Activated CD8-positive, alpha-beta T cell treated with anti-CD3 and anti-CD28 coated beads for 36 hours (primary cell): ENCODE measurements around the gene PRAMEF17. TPM values are rescaled to one million over a fixed set of nuclear protein-coding genes. Genes with fewer than 3 reads are reported as not detected.
A peak's percentile ranks its signal among the peaks of the same experiment; 100 is the strongest.
"Not testable (repeated sequence)": the region's sequence is repeated elsewhere in the genome, so short reads cannot be mapped to it uniquely, and the experiment has no call there.

Source experiments
- ATAC-seq: fragments of 200-7000 bp; cut with Tn5 transposase; one replicate; pipeline ENCODE4 v1.10.0; 2021; ENCODE audit warnings: mild to moderate bottlenecking, moderate library complexity
- CTCF ChIA-PET: fragments of 350-600 bp; sonication (Branson Sonifier 250); formaldehyde crosslinking; loops from one replicate; lab custom pipeline; 2021; ENCODE audit warnings: antibody characterized with exemption; lab: Charles Lee
- POLR2A ChIA-PET: fragments of 350-600 bp; sonication (Branson Sonifier 250); formaldehyde crosslinking; loops from one replicate; lab custom pipeline; 2021; ENCODE audit warnings: antibody characterized with exemption; lab: Charles Lee
- DNase-seq: peaks from one replicate; pipeline ENCODE4 v3.0.0-alpha.2; 2020
- H3K27ac Mint-ChIP-seq: one replicate; pipeline ENCODE4 v1.8.0; 2021; ENCODE audit warnings: mild to moderate bottlenecking, mixed read lengths
- H3K27me3 Mint-ChIP-seq: one replicate; pipeline ENCODE4 v1.8.0; 2021; ENCODE audit warnings: mixed read lengths
- H3K36me3 Mint-ChIP-seq: one replicate; pipeline ENCODE4 v1.8.0; 2021; ENCODE audit warnings: low read depth, mixed read lengths
- H3K4me1 Mint-ChIP-seq: one replicate; pipeline ENCODE4 v1.8.0; 2021; ENCODE audit warnings: low read depth, mixed read lengths
- H3K4me3 Mint-ChIP-seq: one replicate; pipeline ENCODE4 v1.8.0; 2021; ENCODE audit warnings: mild to moderate bottlenecking, moderate library complexity, mixed read lengths
- H3K9me3 Mint-ChIP-seq: one replicate; pipeline ENCODE4 v1.8.0; 2021; ENCODE audit warnings: mixed read lengths
- intact Hi-C: fragments of 100-400 bp; cut with micrococcal nuclease; formaldehyde crosslinking; loops from one replicate; pipeline ENCODE4 v1.10.0; 2022
- total RNA-seq, 2 experiments: library from RNA; stranded (reverse); gene quantifications; one replicate each; pipeline ENCODE4 v1.2.3, GENCODE V29; 2021
- TF ChIP-seq, protein P1 (sequence below): fragments of 200-600 bp; IDR thresholded peaks from one replicate; pipeline ENCODE4 v1.8.0; 2022; ENCODE audit warnings: antibody characterized with exemption, mild to moderate bottlenecking

PRAMEF17 gene, protein sequence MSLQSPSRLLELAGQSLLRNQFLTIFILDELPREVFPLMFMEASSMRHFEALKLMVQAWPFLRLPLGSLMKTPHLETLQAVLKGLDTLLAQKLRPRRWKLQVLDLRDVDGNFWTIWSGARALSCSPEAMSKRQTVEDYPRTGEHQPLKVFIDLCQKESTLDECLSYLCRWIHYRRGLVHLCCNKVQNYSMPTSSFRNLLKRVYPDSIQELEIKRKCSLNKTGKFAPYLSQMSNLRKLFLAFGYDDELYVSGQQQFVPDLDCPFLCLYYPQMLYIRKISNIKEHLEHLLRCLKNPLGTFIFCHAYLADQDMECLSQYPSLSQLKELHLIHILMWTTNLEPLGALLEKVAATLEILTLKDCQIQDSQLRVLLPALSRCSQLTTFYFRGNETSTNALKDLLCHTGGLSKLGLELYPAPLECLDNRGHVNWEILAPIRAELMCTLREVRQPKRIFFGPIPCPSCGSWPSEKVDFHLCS
- total RNA-seq = not detected

DNA sequence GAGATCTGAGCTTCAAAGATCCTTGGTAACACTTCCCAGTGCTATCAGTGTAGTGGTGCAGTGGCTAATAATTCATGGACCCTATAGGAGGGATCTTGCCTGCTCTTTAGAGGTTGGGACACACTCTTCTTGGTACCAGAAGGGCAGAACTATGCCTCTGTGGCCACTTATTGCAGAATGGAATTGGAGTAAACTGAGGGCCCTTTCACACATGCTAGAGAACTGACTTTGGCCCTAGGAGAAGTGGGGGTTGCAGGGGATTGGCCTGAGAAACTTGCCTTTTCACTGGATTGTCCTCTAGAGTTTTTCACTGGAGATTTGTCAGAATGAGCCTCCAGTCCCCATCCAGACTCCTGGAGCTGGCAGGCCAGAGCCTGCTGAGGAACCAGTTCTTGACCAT, at the start of gene PRAMEF17:
Gene PRAMEF17, plus strand, starts transcription at position 301 of the 400 bp plus-strand sequence. Its CDS starts 26 bp downstream, at position 327.
- H3K4me3 Mint-ChIP-seq, H3K27ac Mint-ChIP-seq, H3K27me3 Mint-ChIP-seq, ATAC-seq, intact Hi-C loops, POLR2A ChIA-PET, DNase-seq, H3K4me1 Mint-ChIP-seq, CTCF ChIA-PET, H3K9me3 Mint-ChIP-seq, H3K36me3 Mint-ChIP-seq: not testable (repeated sequence)

DNA sequence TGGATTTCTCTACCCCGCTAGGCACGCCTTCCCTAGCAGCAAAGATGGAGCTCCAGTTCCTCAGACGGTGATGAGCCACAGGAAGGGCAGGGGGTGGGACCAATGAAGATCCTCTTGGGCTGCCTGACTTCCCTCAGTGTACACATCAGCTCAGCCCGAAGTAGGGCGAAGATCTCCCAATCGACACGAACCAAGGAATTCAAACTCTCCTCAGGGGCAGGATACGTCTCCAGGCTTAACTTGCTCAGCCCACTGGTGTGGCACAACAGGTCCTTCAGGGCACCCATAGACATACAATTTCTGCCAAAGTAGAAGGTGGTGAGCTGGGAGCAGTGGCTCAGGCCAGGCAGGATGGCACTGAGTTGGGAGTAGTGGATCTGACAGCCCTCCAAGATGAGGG, 46.9 kb upstream of the PRAMEF17 start:
- H3K9me3 Mint-ChIP-seq, H3K4me1 Mint-ChIP-seq, H3K27ac Mint-ChIP-seq, POLR2A ChIA-PET, H3K36me3 Mint-ChIP-seq, H3K4me3 Mint-ChIP-seq, H3K27me3 Mint-ChIP-seq, intact Hi-C loops, DNase-seq, CTCF ChIA-PET, ATAC-seq: not testable (repeated sequence)

DNA sequence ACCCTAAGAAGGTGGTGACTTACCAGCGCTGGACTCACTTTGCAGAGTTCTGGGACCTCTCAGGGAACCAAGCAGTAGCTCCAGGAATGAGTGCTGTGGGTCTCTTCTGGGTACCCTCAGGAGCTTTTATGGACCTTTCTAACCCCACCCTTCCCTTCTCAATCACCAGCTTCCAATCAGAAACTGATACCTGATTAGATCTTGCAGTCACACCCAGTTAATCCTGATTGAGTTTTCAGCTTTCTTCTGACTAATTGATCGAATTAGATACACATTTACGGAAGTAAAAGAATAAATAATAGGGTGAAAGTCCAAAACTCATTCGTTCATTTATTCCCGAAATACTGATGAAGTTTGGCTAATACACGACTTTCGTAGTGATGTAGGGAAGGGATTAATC, 42.4 kb upstream of the PRAMEF17 start, which contains the start of gene PRAMEF14:
Gene PRAMEF14, minus strand, starts transcription at position 101 of the 400 bp plus-strand sequence. CDS start 1,820 bp downstream, outside the sequence.
- H3K27me3 Mint-ChIP-seq, CTCF ChIA-PET: not testable (repeated sequence)

DNA sequence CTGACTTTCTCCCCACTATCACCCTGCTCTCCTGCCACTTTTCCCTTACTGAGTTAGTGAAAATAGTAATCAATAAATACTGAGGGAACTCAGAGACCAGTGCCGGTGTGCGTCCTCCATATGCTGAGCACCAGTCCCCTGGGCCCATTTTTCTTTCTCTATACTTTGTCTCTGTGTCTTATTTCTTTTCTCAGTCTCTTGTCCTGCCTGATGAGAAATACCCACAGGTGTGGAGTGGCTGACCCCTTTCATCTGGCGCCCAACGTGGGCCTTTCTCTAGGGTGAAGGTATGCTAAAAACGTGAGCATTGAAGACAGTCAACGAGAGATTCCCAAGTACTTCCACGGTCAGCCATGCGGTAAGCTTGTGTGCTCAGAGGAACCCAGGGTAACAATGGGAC, 36.0 kb upstream of the PRAMEF17 start:
- H3K27me3 Mint-ChIP-seq, H3K36me3 Mint-ChIP-seq, ATAC-seq, H3K4me1 Mint-ChIP-seq, POLR2A ChIA-PET, CTCF ChIA-PET, intact Hi-C loops, DNase-seq, H3K27ac Mint-ChIP-seq, H3K4me3 Mint-ChIP-seq, H3K9me3 Mint-ChIP-seq: not testable (repeated sequence)

More for the DNA sequence above, 42.4 kb upstream of the PRAMEF17 start, which contains the start of gene PRAMEF14:
- POLR2A ChIA-PET, H3K9me3 Mint-ChIP-seq, H3K27ac Mint-ChIP-seq, ATAC-seq, H3K4me1 Mint-ChIP-seq, H3K4me3 Mint-ChIP-seq, H3K36me3 Mint-ChIP-seq, intact Hi-C loops, DNase-seq: not testable (repeated sequence)

DNA sequence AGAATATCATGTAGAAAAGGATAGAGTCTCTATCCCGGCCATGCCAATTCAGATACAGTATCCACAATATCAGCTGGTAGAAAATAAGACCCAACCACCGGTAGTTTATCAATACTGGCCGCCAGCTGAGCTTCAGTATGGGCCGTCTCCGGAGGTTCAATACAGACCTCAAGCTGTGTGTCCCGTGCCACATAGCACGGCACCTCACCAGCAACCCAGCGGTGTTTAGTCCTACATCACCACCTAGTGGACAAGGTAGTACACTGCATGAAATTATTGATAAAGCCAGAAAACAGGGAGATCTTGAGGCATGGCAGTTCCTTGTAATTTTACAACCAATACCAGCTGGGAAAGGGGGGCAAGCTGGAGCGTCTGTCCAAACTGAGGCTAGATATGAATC, 35.0 kb upstream of the PRAMEF17 start:
- CTCF ChIA-PET, H3K27me3 Mint-ChIP-seq, H3K27ac Mint-ChIP-seq, POLR2A ChIA-PET, H3K36me3 Mint-ChIP-seq, intact Hi-C loops, H3K4me3 Mint-ChIP-seq, DNase-seq, H3K4me1 Mint-ChIP-seq, ATAC-seq, H3K9me3 Mint-ChIP-seq: not testable (repeated sequence)

- peak; percentile 51 for DNase-seq
- H3K4me3 Mint-ChIP-seq, intact Hi-C loops, H3K4me1 Mint-ChIP-seq, H3K9me3 Mint-ChIP-seq, ATAC-seq, POLR2A ChIA-PET, H3K27me3 Mint-ChIP-seq, H3K27ac Mint-ChIP-seq, H3K36me3 Mint-ChIP-seq: not testable (repeated sequence)
- TF ChIP-seq, protein P1, sequence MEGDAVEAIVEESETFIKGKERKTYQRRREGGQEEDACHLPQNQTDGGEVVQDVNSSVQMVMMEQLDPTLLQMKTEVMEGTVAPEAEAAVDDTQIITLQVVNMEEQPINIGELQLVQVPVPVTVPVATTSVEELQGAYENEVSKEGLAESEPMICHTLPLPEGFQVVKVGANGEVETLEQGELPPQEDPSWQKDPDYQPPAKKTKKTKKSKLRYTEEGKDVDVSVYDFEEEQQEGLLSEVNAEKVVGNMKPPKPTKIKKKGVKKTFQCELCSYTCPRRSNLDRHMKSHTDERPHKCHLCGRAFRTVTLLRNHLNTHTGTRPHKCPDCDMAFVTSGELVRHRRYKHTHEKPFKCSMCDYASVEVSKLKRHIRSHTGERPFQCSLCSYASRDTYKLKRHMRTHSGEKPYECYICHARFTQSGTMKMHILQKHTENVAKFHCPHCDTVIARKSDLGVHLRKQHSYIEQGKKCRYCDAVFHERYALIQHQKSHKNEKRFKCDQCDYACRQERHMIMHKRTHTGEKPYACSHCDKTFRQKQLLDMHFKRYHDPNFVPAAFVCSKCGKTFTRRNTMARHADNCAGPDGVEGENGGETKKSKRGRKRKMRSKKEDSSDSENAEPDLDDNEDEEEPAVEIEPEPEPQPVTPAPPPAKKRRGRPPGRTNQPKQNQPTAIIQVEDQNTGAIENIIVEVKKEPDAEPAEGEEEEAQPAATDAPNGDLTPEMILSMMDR = peak; percentile 73
- CTCF ChIA-PET = interaction anchor here (0.7 kb wide), 1 partner anchor 443 kb away, joined by 3 read pairs; no protein-coding TSS in a partner anchor
Measured at GRCh38 chr1:13356774-13357173, 32.7 kb upstream of the PRAMEF17 start.

- ATAC-seq, H3K36me3 Mint-ChIP-seq, H3K27me3 Mint-ChIP-seq, H3K4me3 Mint-ChIP-seq, CTCF ChIA-PET, POLR2A ChIA-PET, intact Hi-C loops, H3K27ac Mint-ChIP-seq, DNase-seq, H3K9me3 Mint-ChIP-seq, H3K4me1 Mint-ChIP-seq: not testable (repeated sequence)
Measured at GRCh38 chr1:13362364-13362763, 27.1 kb upstream of the PRAMEF17 start.

DNA sequence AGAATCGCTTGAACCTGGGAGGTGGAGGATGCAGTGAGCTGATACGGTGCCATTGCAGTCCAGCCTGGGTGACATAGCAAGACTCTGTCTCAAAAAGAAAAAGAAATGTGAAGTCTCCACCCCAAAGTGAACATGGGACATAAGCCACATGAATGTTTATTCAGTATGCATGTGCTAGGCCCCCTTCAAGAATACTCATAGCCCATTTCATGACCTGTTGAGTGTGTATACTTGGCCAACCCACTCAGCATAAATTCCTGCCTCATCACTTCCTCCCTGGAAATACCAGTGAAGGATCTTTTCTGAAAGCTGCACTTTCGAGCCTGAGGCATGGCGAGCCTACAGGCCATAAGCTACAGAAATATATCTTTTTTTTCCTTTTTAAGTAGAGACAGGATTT, 24.5 kb upstream of the PRAMEF17 start:
- POLR2A ChIA-PET, H3K4me3 Mint-ChIP-seq, intact Hi-C loops, H3K36me3 Mint-ChIP-seq, ATAC-seq, CTCF ChIA-PET, DNase-seq, H3K27ac Mint-ChIP-seq, H3K9me3 Mint-ChIP-seq, H3K27me3 Mint-ChIP-seq, H3K4me1 Mint-ChIP-seq: not testable (repeated sequence)

DNA sequence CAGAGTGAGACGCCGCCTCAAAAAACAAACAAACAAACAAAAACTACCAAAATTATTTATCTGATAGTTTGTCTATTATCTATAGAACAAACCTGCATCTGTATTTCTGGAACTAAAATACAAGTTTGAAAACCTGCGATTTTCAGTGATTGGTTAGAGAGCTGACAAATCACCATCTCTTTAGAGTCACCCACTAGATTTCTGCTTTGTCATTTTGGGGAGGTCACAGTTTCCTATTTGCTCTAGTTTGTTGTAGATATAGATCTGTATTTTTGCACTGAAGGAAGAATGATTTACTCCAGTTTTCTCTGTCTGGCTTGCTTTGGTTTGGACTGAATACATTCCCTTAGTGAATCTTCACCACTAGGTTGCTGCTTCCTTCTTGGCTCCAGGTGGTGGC, 22.9 kb upstream of the PRAMEF17 start:
- H3K9me3 Mint-ChIP-seq, H3K27me3 Mint-ChIP-seq, H3K27ac Mint-ChIP-seq, H3K4me3 Mint-ChIP-seq, H3K4me1 Mint-ChIP-seq, H3K36me3 Mint-ChIP-seq, POLR2A ChIA-PET, CTCF ChIA-PET, ATAC-seq, intact Hi-C loops, DNase-seq: not testable (repeated sequence)

DNA sequence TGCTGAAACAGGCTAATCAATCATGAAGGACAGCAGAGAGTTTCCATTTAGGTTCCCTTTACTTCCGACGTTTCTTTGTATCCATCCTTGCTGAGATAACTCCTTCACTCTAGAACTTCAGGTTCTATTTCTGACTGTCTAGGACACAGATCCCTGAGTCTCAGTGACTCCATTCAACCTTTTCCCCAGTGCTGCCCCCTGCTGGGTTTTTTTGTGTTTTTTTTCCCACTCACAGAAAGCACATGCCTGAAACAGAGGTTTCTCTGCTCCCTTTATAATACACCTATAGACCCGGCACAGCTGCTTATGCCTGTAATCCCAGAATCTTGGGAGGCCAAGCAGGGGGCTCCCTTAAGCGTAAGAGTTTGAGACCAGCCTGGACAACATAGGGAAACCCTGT, 20.9 kb upstream of the PRAMEF17 start:
- H3K36me3 Mint-ChIP-seq, POLR2A ChIA-PET: not testable (repeated sequence)

GRCh38 chr1:13378983-13379382, 10.4 kb upstream of the PRAMEF17 start:
- H3K27ac Mint-ChIP-seq, DNase-seq, H3K4me3 Mint-ChIP-seq, H3K36me3 Mint-ChIP-seq, H3K4me1 Mint-ChIP-seq, intact Hi-C loops, H3K9me3 Mint-ChIP-seq, ATAC-seq, CTCF ChIA-PET, POLR2A ChIA-PET, H3K27me3 Mint-ChIP-seq: not testable (repeated sequence)

More for the DNA sequence above, 20.9 kb upstream of the PRAMEF17 start:
- peak; percentile 55 for DNase-seq
- intact Hi-C loops, H3K4me3 Mint-ChIP-seq, H3K27ac Mint-ChIP-seq, H3K27me3 Mint-ChIP-seq, H3K4me1 Mint-ChIP-seq, ATAC-seq, H3K9me3 Mint-ChIP-seq, CTCF ChIA-PET: not testable (repeated sequence)
